A172 (cell line): ENCODE measurements around the gene TFCP2L1. TPM values are rescaled to one million over a fixed set of nuclear protein-coding genes. Genes with fewer than 3 reads are reported as not detected.

Source experiments
- DNase-seq: peaks from one replicate; pipeline ENCODE4 v3.0.0-alpha.2; 2015; ENCODE audit warnings: low spot score
- total RNA-seq: library from RNA; depleted of rRNA; stranded (reverse); fragments of >200 nt; shearing (Covaris generic); gene quantifications from 2 replicates; pipeline ENCODE4 v1.2.3, GENCODE V29; 2014

TFCP2L1 gene
- total RNA-seq, 1 experiment from 2014 or later, result 0.26 TPM

DNA sequence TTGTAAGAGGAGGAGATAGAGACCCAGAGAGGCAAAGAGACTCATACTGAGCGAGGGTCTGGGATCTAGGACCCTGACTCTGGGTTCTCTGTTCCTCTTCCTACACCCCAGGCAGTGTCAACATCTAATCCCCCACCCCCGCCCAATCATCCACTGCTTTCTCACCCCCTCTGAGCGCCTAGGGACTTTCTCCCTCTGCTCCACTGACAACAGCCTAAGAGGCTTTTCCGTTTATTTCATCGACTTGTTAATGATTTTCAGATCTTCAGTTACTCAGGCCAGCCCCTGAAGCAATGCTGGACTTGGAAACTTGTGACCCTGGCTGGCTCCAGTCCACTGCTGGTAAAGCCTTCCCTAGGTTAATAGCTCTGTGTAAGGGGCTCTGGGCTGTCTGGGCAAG is 65.1 kb downstream of the TFCP2L1 start:
- no peak for DNase-seq

DNA sequence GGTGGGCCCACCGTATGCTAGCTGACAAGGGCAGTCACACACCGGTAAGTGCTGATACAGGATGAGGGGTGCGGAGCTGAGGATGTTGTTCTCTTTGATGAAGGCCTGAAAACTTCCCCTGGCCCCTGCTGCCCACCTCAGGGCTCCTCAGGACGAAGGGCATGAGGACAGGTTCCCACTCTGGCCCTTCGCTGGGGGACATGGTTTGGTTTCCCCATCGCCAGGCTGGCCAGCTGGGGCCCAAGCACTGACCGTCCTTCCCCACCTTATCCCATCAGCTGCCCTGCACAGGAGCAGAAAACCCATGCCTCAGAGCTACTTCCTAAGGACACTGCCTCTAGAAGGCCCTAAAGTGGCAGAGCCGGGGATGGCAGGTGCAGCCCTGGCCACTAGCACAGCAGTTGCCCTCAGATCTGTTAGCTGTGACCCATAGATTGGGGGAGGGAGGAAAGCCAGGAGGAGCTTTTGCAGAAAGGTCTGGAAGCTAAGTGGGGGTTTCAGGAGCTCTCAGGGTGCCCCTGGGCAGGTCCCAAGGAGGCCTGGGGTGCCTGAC is 66.5 kb downstream of the TFCP2L1 start:
- DNase-seq, result no peak

- DNase-seq, result no peak
These were observed 67.4 kb downstream of the TFCP2L1 start for GRCh38 chr2:121217627-121218026.

DNA sequence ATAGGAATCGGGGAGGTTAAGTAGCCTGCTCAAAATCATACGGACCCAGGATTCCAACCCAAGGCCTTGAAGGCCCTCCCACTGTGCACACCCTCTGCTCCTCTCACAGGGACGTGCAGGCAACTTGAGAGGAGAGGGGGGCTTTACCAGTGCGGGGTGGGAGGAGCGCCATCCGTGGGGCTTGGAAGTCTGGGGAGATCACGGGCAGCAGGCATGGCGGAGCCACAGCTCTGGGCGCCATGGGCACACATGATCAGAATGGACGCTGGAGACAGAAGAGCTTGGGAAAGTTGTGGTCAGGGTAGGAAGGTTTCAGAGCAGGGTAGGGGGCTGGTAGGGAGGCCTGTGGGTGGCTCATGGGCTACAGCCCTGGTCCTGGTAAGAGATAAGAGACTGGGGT is 70.7 kb downstream of the TFCP2L1 start:
- DNase-seq, result no peak

GRCh38 chr2:121213386-121213785 is 71.6 kb downstream of the TFCP2L1 start:
- no peak for DNase-seq

GRCh38 chr2:121212661-121213325 is 72.2 kb downstream of the TFCP2L1 start:
- no peak for DNase-seq

DNA sequence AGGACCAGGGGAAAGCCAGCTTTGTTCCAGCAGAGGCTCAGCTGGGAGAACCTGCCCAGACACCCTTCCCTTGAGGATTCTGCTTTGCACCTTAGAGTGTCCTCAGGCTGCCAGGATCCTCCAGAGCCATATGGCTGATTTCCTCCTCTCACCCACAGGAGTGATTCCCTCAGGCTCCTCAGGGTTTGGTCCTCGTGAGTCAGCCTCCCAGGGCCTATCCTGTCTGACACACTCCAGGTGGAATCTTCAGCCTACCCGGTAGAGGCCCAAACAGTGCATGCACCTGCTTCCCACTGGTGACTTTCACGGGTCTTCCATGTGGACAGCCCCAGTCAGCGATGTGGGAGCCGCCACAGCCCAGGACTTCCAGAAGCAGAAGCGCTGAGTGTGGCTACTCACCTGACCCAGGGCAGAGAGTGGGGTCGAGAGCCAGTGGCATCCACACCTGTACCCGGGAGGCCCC is 73.3 kb downstream of the TFCP2L1 start:
- DNase-seq, result no peak

- DNase-seq, result no peak
These were observed 73.8 kb downstream of the TFCP2L1 start for GRCh38 chr2:121211251-121211650.

GRCh38 chr2:121210691-121211090 is 74.3 kb downstream of the TFCP2L1 start:
- DNase-seq, result peak; percentile 10

GRCh38 chr2:121209014-121209610 is 75.9 kb downstream of the TFCP2L1 start:
- DNase-seq, result no peak

DNA sequence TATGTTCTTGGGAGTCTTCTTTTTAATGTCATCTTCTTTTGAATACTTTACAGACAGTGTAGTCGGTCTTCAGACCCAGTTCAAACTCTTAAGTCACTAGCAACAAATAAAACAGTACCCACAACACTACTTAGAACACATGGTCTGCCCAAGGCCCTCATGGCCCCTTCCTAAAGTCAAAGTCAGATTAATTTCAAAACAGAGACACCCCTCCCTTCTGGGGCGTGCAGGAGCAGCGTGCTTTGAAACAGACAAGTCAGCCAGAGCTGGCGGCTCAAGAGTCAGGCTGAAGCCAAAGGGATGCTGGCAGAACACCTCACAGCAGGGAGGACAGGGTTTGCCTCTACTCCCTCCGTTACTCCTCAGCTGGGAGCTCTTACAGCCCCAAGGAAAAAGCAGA is 77.5 kb downstream of the TFCP2L1 start:
- DNase-seq, result no peak

DNA sequence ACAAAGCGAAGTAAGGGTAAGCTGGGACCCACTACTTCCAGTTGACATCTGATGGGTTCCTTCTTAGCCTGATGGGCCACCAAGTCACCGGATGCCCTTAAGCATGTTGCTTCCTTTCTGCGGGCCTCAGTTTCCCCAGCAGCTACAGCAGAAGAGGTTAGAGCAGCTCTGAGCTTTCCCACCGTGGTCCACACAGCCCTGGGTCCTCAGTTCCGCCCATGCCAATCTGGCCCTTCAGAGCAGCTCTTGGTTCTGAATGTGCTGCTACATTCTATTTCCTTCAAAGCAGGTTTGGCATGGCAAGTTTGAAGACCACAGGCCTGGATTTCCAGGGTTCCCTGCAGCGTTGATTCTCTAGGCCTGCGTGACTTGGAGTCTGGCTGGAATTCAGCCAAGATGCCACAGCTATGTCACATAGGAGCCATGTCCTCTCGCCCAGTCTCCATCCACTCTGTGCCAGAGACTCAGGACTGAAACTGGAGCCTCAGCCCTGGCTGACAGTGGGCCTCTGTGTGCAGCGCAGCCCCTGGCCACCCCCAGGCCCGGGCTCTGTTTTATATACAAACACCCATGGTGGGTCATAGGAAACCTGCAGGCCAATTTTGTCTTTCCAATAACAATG is 79.6 kb downstream of the TFCP2L1 start:
- no peak for DNase-seq

GRCh38 chr2:121203591-121204249 is 81.3 kb downstream of the TFCP2L1 start:
- DNase-seq, result no peak

DNA sequence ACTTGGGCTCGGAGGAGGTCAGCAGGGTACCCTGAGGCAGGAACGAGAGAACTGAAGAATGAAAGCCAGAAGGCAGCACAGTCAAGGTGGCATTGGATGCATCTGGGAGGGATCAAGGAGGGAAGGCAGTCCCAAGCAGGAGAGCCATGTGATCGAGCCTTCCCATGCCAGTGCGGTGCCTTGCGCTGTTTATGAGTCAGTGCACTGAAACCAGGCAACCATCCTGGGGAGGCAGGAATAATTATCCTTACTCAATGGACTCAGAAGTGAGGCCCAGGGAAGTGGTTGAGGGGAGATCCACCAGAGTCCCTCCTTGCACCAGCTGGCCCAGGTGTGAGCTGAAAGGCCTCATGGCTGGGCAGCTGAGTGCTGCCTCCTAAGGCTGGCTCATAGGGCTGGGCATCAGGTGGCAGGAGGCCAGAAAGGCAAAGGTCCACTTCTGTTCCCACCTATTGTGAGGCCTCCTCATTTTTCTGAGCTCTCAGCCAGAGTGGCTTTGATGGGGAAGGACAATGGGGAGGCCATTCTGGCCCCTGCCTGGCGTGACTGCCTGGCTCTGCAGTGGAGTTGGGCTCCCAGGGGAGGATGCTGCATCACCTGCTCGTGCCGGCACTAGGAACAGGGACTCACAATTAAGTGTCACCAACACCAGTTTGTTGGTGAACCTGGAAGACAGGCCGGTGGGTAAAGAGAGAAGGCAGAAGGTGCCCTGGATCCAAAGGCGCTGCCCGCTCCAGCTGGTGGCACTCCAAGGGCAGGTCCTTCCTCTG is 82.3 kb downstream of the TFCP2L1 start:
- no peak for DNase-seq

DNA sequence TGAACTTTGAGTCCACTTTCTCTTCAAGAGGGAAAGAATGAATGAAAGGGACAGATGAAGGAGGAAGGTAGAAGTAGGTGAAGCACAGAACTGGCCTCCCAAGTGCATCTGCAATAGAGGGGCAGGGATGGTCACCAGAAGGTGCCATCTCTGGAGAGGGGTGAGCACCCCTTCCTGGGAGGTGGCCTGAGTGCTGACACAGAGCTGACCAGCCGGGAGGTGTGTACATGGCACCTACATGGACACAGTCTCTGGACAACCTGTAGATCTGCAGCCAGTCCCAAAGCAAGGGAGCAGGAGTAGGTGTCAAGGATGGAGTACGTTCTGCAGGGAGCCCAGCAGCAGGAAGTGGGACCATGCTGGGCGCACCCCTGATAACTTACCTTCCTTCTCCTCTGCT is 83.2 kb downstream of the TFCP2L1 start:
- no peak for DNase-seq

DNA sequence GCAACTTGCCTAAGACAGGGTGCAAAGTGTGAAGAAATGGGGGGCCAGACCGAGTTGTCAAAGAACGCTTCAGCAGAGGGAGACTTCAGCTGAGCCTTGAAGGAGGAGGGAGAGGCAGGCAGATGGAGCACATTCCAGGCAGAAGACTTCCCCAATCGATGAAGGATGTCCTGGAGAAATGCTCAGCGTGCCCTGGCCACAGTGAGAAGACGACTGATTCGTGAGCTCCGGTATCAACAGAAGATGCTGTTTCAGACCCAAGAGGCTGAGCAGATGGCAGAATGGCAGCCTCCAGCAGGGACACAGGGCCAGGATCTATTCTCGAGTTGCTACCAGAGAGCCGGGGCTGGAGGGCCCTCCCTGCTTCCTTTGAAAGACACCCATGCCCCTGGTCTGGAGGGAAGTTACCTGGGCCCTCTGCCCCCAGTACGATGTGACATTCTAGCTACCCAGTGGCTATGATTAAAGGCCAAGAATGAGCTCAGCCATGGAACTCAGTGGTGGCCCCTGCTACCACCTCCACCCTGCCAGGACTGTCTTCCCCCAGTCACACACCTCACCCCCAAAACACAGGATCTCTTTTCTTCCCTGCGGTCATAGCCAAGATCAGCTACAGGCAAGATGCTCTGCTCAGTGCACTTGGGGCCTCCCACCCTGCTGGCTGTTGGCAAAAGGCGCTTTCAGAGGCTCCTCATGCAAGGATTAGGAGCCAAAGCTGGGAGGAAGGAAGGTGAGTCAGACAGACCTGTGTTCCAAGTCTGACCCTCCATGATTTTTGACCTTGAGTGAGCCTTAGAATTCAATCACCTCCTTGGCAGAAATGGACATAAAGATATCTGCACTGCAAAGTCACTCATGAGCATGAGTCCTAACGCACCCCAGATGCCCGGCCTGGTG is 84.3 kb downstream of the TFCP2L1 start:
- no peak for DNase-seq

DNA sequence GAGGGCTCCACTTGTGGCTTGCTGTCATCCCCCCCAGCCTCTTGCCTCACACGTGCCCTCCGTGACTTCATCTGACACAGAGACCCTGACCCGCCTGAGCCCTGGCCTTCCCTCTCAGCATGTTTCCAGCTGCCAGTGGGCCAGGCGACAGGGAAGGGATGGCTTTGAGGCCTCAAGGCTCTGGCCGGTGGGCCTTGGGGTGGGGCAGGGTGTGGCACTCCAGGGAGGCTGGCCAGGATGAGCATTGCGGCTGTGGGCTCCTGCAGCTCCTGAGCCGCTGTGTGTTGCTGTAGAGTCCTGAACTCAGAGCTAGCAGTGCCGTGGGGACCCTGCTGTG is 85.0 kb downstream of the TFCP2L1 start:
- no peak for DNase-seq

DNA sequence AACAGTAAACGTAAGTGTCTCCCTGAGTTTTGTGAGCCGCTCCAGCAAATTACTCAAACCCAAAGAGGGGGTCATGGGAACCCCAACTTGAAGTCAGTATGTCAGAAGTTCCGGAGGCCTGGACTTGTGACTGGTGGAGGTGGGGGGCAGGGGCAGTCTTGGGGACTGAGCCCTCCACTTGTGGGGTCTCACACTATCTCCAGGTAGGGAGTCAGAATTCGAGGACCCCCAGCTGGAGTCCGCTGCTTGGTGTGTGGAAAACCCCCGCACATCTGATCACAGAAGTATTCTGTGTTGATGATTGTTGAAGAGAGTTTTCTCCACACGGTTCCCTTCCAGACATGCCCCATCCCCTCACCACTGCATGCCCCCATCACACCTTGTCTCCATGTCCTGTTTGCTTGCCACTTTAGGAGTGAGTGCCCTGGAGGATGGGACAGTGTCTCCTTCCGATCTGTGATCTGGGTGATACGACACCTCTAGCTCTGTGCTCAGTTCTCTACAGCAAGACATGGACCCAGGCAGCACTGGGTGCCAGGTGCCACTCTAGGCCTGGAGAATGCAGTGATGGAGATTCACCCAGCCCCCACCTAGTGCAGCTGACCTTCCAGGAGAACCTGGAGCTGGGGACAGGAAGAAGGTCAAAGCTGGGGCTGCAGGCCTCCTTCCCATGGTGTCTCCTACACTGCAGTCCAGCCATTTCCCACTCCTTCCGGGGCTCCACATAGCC is 85.6 kb downstream of the TFCP2L1 start:
- no peak for DNase-seq

- peak; percentile 57 for DNase-seq
These were observed 87.5 kb downstream of the TFCP2L1 start for GRCh38 chr2:121197369-121198091.

- DNase-seq, result no peak
These were observed 88.2 kb downstream of the TFCP2L1 start for GRCh38 chr2:121196849-121197155.
